ENCODE measurements around the gene ALK. TPM values are rescaled to one million over a fixed set of nuclear protein-coding genes. Genes with fewer than 3 reads are reported as not detected.

The ALK gene
- total and polyA plus RNA-seq, 2 donors (not counting 1 experiment from before 2014, with no cell fraction given), result under 0.01 to 0.02 TPM

GRCh38 chr2:29910960-29911359 lies 10.4 kb downstream of the ALK start:
- H3K9ac ChIP-seq (ENCODE audit: insufficient read depth, low read length), result no peak overlapping the region
- no peak overlapping the region for H3K4me2 ChIP-seq (ENCODE audit: extremely low read depth, insufficient read depth, low read length)
- TF ChIP-seq, protein P1, sequence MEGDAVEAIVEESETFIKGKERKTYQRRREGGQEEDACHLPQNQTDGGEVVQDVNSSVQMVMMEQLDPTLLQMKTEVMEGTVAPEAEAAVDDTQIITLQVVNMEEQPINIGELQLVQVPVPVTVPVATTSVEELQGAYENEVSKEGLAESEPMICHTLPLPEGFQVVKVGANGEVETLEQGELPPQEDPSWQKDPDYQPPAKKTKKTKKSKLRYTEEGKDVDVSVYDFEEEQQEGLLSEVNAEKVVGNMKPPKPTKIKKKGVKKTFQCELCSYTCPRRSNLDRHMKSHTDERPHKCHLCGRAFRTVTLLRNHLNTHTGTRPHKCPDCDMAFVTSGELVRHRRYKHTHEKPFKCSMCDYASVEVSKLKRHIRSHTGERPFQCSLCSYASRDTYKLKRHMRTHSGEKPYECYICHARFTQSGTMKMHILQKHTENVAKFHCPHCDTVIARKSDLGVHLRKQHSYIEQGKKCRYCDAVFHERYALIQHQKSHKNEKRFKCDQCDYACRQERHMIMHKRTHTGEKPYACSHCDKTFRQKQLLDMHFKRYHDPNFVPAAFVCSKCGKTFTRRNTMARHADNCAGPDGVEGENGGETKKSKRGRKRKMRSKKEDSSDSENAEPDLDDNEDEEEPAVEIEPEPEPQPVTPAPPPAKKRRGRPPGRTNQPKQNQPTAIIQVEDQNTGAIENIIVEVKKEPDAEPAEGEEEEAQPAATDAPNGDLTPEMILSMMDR (conservative IDR thresholded peaks at IDR 0.05 in 1 of 2, IDR thresholded peaks at IDR 0.05 in 1 of 2; ENCODE audit: low read depth in 1 of 2, low read length in 2 of 2), result no peak
- no peak for TF ChIP-seq EZH2 (IDR thresholded peaks at IDR 0.05; ENCODE audit: low read length, missing control alignments)
- no peaks in the 10 kb centered on the region for H3K27me3 ChIP-seq (ENCODE audit: control insufficient read depth, insufficient read depth, low read length)
- no peaks in the 10 kb centered on the region for H3K9me3 ChIP-seq (ENCODE audit: control insufficient read depth, insufficient read depth, low read depth, low read length)
- H4K20me1 ChIP-seq (ENCODE audit: control insufficient read depth, extremely low read depth, insufficient read depth, low read length), result no peaks in the 10 kb centered on the region
- no peaks in the 10 kb centered on the region for H3K4me1 ChIP-seq (ENCODE audit: control insufficient read depth, extremely low read depth, insufficient read depth, low read length)
- no peaks in the 10 kb centered on the region for H3K79me2 ChIP-seq (ENCODE audit: control insufficient read depth, insufficient read depth, low read length)
- H2AFZ ChIP-seq (ENCODE audit: low read length), result no peak overlapping the region
- H3K4me3 ChIP-seq (replicated peaks in 1 of 4; ENCODE audit: control extremely low read depth in 1 of 4, insufficient read depth in 1 of 4, low read depth in 3 of 4, low read length in 4 of 4), result no peak overlapping the region
- no peak for DNase-seq (ENCODE audit: low read depth in 2 of 2)
- no peak overlapping the region for H3K27ac ChIP-seq (ENCODE audit: insufficient read depth, low read length)
- no peaks in the 10 kb centered on the region for H3K36me3 ChIP-seq (ENCODE audit: control insufficient read depth, insufficient read depth, low read length)

DNA sequence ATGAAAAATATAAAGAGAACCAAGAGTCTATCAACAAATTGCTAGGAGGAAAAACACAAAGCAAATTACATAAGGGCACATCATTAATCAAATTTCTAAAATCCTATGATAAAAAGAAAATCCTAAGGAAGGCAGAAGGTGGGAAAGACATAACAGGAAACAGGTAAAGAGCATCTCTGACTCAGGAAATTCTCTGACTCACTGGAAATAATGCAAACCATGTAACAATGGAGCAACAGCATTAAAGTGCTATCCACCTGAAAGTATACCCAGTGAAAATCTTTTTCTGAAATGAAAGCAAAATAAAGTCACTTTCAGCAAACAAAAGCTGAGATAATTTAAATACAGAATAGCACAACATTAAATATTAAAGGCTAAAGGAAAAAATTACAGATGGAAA lies 10.9 kb downstream of the ALK start:
- DNase-seq (ENCODE audit: low read depth in 2 of 2), result no peak
- no peak overlapping the region for H3K4me2 ChIP-seq (ENCODE audit: extremely low read depth, insufficient read depth, low read length)
- H3K27ac ChIP-seq (ENCODE audit: insufficient read depth, low read length), result no peak overlapping the region
- no peak overlapping the region for H2AFZ ChIP-seq (ENCODE audit: low read length)
- H3K9ac ChIP-seq (ENCODE audit: insufficient read depth, low read length), result no peak overlapping the region
- H4K20me1 ChIP-seq (ENCODE audit: control insufficient read depth, extremely low read depth, insufficient read depth, low read length), result no peaks in the 10 kb centered on the region
- no peaks in the 10 kb centered on the region for H3K27me3 ChIP-seq (ENCODE audit: control insufficient read depth, insufficient read depth, low read length)
- no peaks in the 10 kb centered on the region for H3K36me3 ChIP-seq (ENCODE audit: control insufficient read depth, insufficient read depth, low read length)
- H3K4me3 ChIP-seq (replicated peaks in 1 of 4; ENCODE audit: control extremely low read depth in 1 of 4, insufficient read depth in 1 of 4, low read depth in 3 of 4, low read length in 4 of 4), result no peak overlapping the region
- no peaks in the 10 kb centered on the region for H3K79me2 ChIP-seq (ENCODE audit: control insufficient read depth, insufficient read depth, low read length)
- TF ChIP-seq EZH2 (IDR thresholded peaks at IDR 0.05; ENCODE audit: low read length, missing control alignments), result no peak
- TF ChIP-seq, protein P1 (conservative IDR thresholded peaks at IDR 0.05 in 1 of 2, IDR thresholded peaks at IDR 0.05 in 1 of 2; ENCODE audit: low read depth in 1 of 2, low read length in 2 of 2), result no peak
- H3K4me1 ChIP-seq (ENCODE audit: control insufficient read depth, extremely low read depth, insufficient read depth, low read length), result no peaks in the 10 kb centered on the region
- H3K9me3 ChIP-seq (ENCODE audit: control insufficient read depth, insufficient read depth, low read depth, low read length), result no peaks in the 10 kb centered on the region

GRCh38 chr2:29902356-29902755 lies 19.0 kb downstream of the ALK start:
- Histone ChIP-seq H2AFZ (ENCODE audit: low read length) (no peak overlapping the region), H3K27me3 (ENCODE audit: control insufficient read depth, insufficient read depth, low read length) (no peaks in the 10 kb centered on the region), H3K27ac (ENCODE audit: insufficient read depth, low read length) (no peak overlapping the region), H4K20me1 (ENCODE audit: control insufficient read depth, extremely low read depth, insufficient read depth, low read length) (no peaks in the 10 kb centered on the region), H3K4me2 (ENCODE audit: extremely low read depth, insufficient read depth, low read length) (no peak overlapping the region), H3K79me2 (ENCODE audit: control insufficient read depth, insufficient read depth, low read length) (no peaks in the 10 kb centered on the region), H3K4me1 (ENCODE audit: control insufficient read depth, extremely low read depth, insufficient read depth, low read length) (no peaks in the 10 kb centered on the region), H3K9me3 (ENCODE audit: control insufficient read depth, insufficient read depth, low read depth, low read length) (no peaks in the 10 kb centered on the region), H3K36me3 (ENCODE audit: control insufficient read depth, insufficient read depth, low read length) (no peaks in the 10 kb centered on the region), H3K4me3 (replicated peaks in 1 of 4; ENCODE audit: control extremely low read depth in 1 of 4, insufficient read depth in 1 of 4, low read depth in 3 of 4, low read length in 4 of 4) (no peak overlapping the region), H3K9ac (ENCODE audit: insufficient read depth, low read length) (no peak overlapping the region)
- TF ChIP-seq, protein P1 (conservative IDR thresholded peaks at IDR 0.05 in 1 of 2, IDR thresholded peaks at IDR 0.05 in 1 of 2; ENCODE audit: low read depth in 1 of 2, low read length in 2 of 2), result no peak
- TF ChIP-seq EZH2 (IDR thresholded peaks at IDR 0.05; ENCODE audit: low read length, missing control alignments), result no peak
- DNase-seq (ENCODE audit: low read depth in 2 of 2), result no peak
